Testis (tissue), 3 donors: Measurements from ENCODE around the gene EXOC3. TPM values are rescaled to one million over a fixed set of nuclear protein-coding genes. Genes with fewer than 3 reads are reported as not detected.
A peak's percentile ranks its signal among the peaks of the same experiment; 100 is the strongest.
"Not testable (repeated sequence)": the region's sequence is repeated elsewhere in the genome, so short reads cannot be mapped to it uniquely, and the experiment has no call there.

Experiments used
- DNase-seq: peaks from one replicate; pipeline ENCODE4 v3.0.0-alpha.2; 2019
- H3K27ac ChIP-seq, 2 donors: fragments of 200-600 bp; sonication (generic); one replicate each; pipeline ENCODE4 v1.5.1; 2019
- H3K27me3 ChIP-seq: fragments of 200-600 bp; sonication (generic); one replicate; pipeline ENCODE4 v1.5.1; 2019
- H3K36me3 ChIP-seq: fragments of 200-600 bp; sonication (generic); one replicate; pipeline ENCODE4 v1.5.1; 2017; ENCODE audit warnings: low read depth; ENCODE audit errors: missing control alignments
- H3K4me1 ChIP-seq: fragments of 200-600 bp; sonication (generic); one replicate; pipeline ENCODE4 v1.5.1; 2019
- H3K4me3 ChIP-seq, 2 donors: fragments of 200-600 bp; sonication (generic); one replicate each; pipeline ENCODE4 v1.5.1; 2017 to 2019
- H3K9me3 ChIP-seq: fragments of 200-600 bp; sonication (generic); one replicate; pipeline ENCODE4 v1.5.1; 2017
- CTCF ChIP-seq, 3 experiments: fragments of 450-650 bp in 2 of 3; fragments of 200-600 bp in 1 of 3; sonication (generic) in 1 of 3; IDR thresholded peaks; one replicate each; pipeline ENCODE4 v1.5.1; 2016 to 2019; ENCODE audit warnings: antibody characterized with exemption in 3 of 3, mild to moderate bottlenecking in 2 of 3, moderate library complexity in 1 of 3
- POLR2A ChIP-seq: fragments of 450-650 bp; IDR thresholded peaks from one replicate; pipeline ENCODE4 v1.6.1; 2017; ENCODE audit warnings: antibody characterized with exemption, mild to moderate bottlenecking, moderate library complexity
- WGBS, 2 donors: methylation state at CpG; one replicate each; pipeline ENCODE4 v1.1.5; 2018; 5-methylcytosine and 5-hydroxymethylcytosine counted together
- intact Hi-C: fragments of 100-400 bp; cut with DNase I; formaldehyde crosslinking; loops from one replicate; pipeline ENCODE4 v1.15.1; 2023; ENCODE audit warnings: low total_unique reads
- polyA plus RNA-seq: library from polyadenylated mRNA; stranded (reverse); fragments of 350-450 nt; fragmentation: Illumina TruSeq; extraction: RNeasy Lipid Tissue Mini Kit (QIAGEN cat#74804); gene quantifications from one replicate; pipeline ENCODE4 v1.2.3, GENCODE V29; 2014; ENCODE audit warnings: low read depth, low replicate concordance; ENCODE audit not compliant: insufficient read depth
- total RNA-seq, 2 donors: library from RNA; depleted of rRNA; stranded (reverse); fragments of >200 nt; gene quantifications; one replicate each; pipeline ENCODE4 v1.2.3, GENCODE V29; 2016

The EXOC3 gene
- total and polyA plus RNA-seq, 3 donors from 2014 or later: 111 to 122 (median 120) TPM

GRCh38 chr5:410911-411517, 32.0 kb upstream of the EXOC3 start:
- H3K4me1 ChIP-seq: no peaks in the 10 kb centered on the region
- H3K27me3 ChIP-seq: no peaks in the 10 kb centered on the region
- WGBS, 2 donors: 91 to 95% methylated on average over 2 of the region's 2 CpGs
- H3K4me3 ChIP-seq: no peak overlapping the region
- intact Hi-C loops: loop anchor here (10.0 kb wide), 1 partner anchor 76 kb away; no protein-coding TSS in a partner anchor
- H3K36me3 ChIP-seq: no peaks in the 10 kb centered on the region
- H3K27ac ChIP-seq: no peak overlapping the region
- no peak for TF ChIP-seq CTCF (IDR thresholded peaks at IDR 0.05)
- TF ChIP-seq POLR2A: no peak
- no peaks in the 10 kb centered on the region for H3K9me3 ChIP-seq
- no peak for DNase-seq

DNA sequence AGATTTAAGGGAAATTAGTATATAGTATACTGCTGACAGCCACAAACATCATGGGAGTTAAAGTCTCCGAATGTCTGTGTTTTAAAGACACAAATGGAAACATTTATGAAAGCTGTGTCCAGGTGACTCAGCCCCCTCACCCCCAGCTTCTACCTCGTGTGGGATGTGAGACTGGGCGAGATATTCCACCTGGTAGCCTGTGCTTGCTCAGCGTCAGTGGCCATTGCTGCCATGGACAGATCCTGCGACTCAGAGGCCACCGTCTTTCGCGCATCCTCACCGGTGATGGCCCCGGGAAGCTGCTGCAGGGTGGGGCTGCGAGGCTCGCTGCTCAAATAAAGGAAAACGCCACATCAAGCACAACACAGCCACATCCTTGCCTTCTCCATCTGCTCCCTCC, 31.2 kb upstream of the EXOC3 start:
- Histone ChIP-seq H3K9me3 (no peaks in the 10 kb centered on the region), H3K36me3 (no peaks in the 10 kb centered on the region), H3K4me1 (no peaks in the 10 kb centered on the region), H3K4me3 (no peak overlapping the region), H3K27me3 (no peaks in the 10 kb centered on the region), H3K27ac (no peak overlapping the region)
- intact Hi-C loops: loop anchor here (10.0 kb wide), 1 partner anchor 77 kb away; no protein-coding TSS in a partner anchor
- DNase-seq: no peak
- TF ChIP-seq POLR2A (no peak), CTCF (IDR thresholded peaks at IDR 0.05) (no peak)
- 81 to 90% methylated on average over 13 of the region's 13 CpGs for WGBS, 2 donors

GRCh38 chr5:414991-415927, 27.7 kb upstream of the EXOC3 start:
- H3K4me1 ChIP-seq: not testable (repeated sequence)

DNA sequence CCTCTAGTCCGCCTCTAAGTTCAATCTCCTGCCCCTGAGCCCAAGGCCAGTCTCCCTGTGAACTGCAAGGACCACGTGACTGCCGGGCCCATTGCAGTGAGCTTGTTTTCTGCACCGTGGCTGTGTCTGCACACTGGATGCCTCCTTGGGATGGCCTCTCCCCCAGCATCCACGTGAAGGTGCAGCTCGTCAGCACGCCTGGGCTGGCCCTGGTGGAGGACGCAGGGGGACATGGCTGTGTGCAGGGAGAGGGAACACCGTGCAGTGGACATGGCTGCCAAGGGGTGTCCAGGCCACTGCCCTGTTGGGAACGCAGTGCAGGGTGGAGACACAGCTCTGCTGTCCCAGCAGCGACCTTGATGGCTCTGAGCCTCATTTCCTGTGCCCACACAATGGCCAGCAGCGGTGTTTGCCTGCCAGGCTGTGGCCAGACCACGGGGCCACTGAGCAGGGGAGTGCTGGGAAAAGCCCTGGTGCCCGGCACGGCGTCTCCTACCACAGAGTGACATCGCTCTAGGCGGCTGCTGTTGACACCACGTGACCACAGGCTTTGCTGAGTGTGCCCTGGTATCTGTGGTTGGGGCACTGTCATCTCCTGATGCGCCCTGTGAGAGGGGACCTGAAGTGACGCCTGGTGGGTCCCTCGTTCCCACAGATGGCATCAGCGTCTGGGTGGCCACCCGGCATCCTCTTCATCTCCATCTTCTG, 26.9 kb upstream of the EXOC3 start:
- intact Hi-C loops: loop anchor here (10.0 kb wide), 1 partner anchor 81 kb away; no protein-coding TSS in a partner anchor
- Histone ChIP-seq H3K27me3 (no peaks in the 10 kb centered on the region), H3K4me1 (no peaks in the 10 kb centered on the region), H3K9me3 (no peaks in the 10 kb centered on the region), H3K4me3 (no peak overlapping the region), H3K27ac (peak overlapping the region in 1 of 2 donors; percentile 10), H3K36me3 (no peaks in the 10 kb centered on the region)
- DNase-seq: no peak
- TF ChIP-seq POLR2A (no peak), CTCF (IDR thresholded peaks at IDR 0.05) (no peak)
- 51 to 80% methylated on average over 8 to 24 of the region's 24 CpGs for WGBS, 2 donors

More at GRCh38 chr5:414991-415927, 27.7 kb upstream of the EXOC3 start:
- DNase-seq, H3K9me3 ChIP-seq, H3K36me3 ChIP-seq, H3K4me3 ChIP-seq, H3K27me3 ChIP-seq: not testable (repeated sequence)
- 50 to 81% methylated on average over 17 to 30 of the region's 42 CpGs for whole genome bisulfite sequencing, 2 donors
- peak overlapping the region in 1 of 2 donors; percentile 10 for H3K27ac ChIP-seq
- intact Hi-C loops: loop anchor here (10.0 kb wide), 1 partner anchor 80 kb away; no protein-coding TSS in a partner anchor

- no peak for DNase-seq
- WGBS, 2 donors: 94 to 95% methylated on average over 11 to 14 of the region's 14 CpGs
- no peaks in the 10 kb centered on the region for H3K36me3 ChIP-seq
- TF ChIP-seq POLR2A: no peak
- no peak for TF ChIP-seq CTCF (IDR thresholded peaks at IDR 0.05)
- no peak overlapping the region for H3K4me3 ChIP-seq
- no peaks in the 10 kb centered on the region for H3K27me3 ChIP-seq
- no peaks in the 10 kb centered on the region for H3K4me1 ChIP-seq
- intact Hi-C loops: loop anchor here (10.0 kb wide), 1 partner anchor 82 kb away; no protein-coding TSS in a partner anchor
- H3K27ac ChIP-seq: no peak overlapping the region
- no peaks in the 10 kb centered on the region for H3K9me3 ChIP-seq
Observed at GRCh38 chr5:416636-416960, 26.4 kb upstream of the EXOC3 start.
